Nephron progenitor cell (in vitro differentiated cells): ENCODE results near the gene CAPN15.
A peak's percentile ranks its signal among the peaks of the same experiment; 100 is the strongest.
"Not testable (repeated sequence)": the region's sequence is repeated elsewhere in the genome, so short reads cannot be mapped to it uniquely, and the experiment has no call there.

ENCODE experiments used
- DNase-seq: peaks from one replicate; pipeline ENCODE4 v3.0.0; 2021
- H3K27ac Mint-ChIP-seq: 2 replicates; pipeline ENCODE4 v1.8.0; 2021; ENCODE audit warnings: mild to moderate bottlenecking, moderate library complexity, mixed read lengths
- H3K27me3 Mint-ChIP-seq: 2 replicates; pipeline ENCODE4 v1.8.0; 2021; ENCODE audit warnings: mild to moderate bottlenecking, low read depth, mixed read lengths; ENCODE audit not compliant: poor library complexity
- H3K36me3 Mint-ChIP-seq: 2 replicates; pipeline ENCODE4 v1.8.0; 2021; ENCODE audit warnings: low read depth, mixed read lengths
- H3K4me1 Mint-ChIP-seq: 2 replicates; pipeline ENCODE4 v1.8.0; 2021; ENCODE audit warnings: mixed read lengths
- H3K4me3 Mint-ChIP-seq: 2 replicates; pipeline ENCODE4 v1.8.0; 2021; ENCODE audit warnings: mild to moderate bottlenecking, moderate library complexity, mixed read lengths
- H3K9me3 Mint-ChIP-seq: 2 replicates; pipeline ENCODE4 v1.8.0; 2021; ENCODE audit warnings: mild to moderate bottlenecking, moderate library complexity, mixed read lengths
- CTCF ChIP-seq: fragments of 200-600 bp; sonication (generic); IDR thresholded peaks from 2 replicates; pipeline ENCODE4 v1.5.0; 2021; ENCODE audit warnings: antibody characterized with exemption

CAPN15 gene

GRCh38 chr16:506246-506546 lies 21.3 kb upstream of the CAPN15 start:
- peaks cover 5% of the 10 kb centered on the region for H3K27me3 Mint-ChIP-seq
- TF ChIP-seq CTCF: no peak
- no peak overlapping the region for H3K27ac Mint-ChIP-seq
- peaks cover 29% of the 10 kb centered on the region for H3K4me1 Mint-ChIP-seq
- H3K9me3 Mint-ChIP-seq: no peaks in the 10 kb centered on the region
- no peak overlapping the region for H3K4me3 Mint-ChIP-seq
- DNase-seq: no peak
- peaks cover 36% of the 10 kb centered on the region for H3K36me3 Mint-ChIP-seq

- H3K9me3 Mint-ChIP-seq, H3K27me3 Mint-ChIP-seq, DNase-seq, H3K4me3 Mint-ChIP-seq: not testable (repeated sequence)
- Mint-ChIP-seq H3K36me3 (peaks cover 36% of the 10 kb centered on the region), H3K4me1 (peaks cover 29% of the 10 kb centered on the region), H3K27ac (peak overlapping the region; percentile 92)
Observed at GRCh38 chr16:507527-507926, 20.0 kb upstream of the CAPN15 start.

GRCh38 chr16:507996-508395 lies 19.5 kb upstream of the CAPN15 start:
- no peak overlapping the region for H3K4me3 Mint-ChIP-seq
- TF ChIP-seq CTCF: no peak
- peak overlapping the region; percentile 92 for H3K27ac Mint-ChIP-seq
- DNase-seq: no peak
- H3K27me3 Mint-ChIP-seq: peaks cover 5% of the 10 kb centered on the region
- no peaks in the 10 kb centered on the region for H3K9me3 Mint-ChIP-seq
- peaks cover 33% of the 10 kb centered on the region for H3K36me3 Mint-ChIP-seq
- peaks cover 30% of the 10 kb centered on the region for H3K4me1 Mint-ChIP-seq

GRCh38 chr16:508884-509736 lies 18.4 kb upstream of the CAPN15 start:
- DNase-seq: no peak
- Mint-ChIP-seq H3K36me3 (peaks cover 32% of the 10 kb centered on the region), H3K4me3 (no peak overlapping the region), H3K4me1 (peaks cover 35% of the 10 kb centered on the region), H3K27me3 (peaks cover 5% of the 10 kb centered on the region), H3K9me3 (no peaks in the 10 kb centered on the region), H3K27ac (peak overlapping the region; percentile 42)
- no peak for TF ChIP-seq CTCF

GRCh38 chr16:510066-510825 lies 17.3 kb upstream of the CAPN15 start:
- no peak for TF ChIP-seq CTCF
- Mint-ChIP-seq H3K9me3 (no peaks in the 10 kb centered on the region), H3K4me3 (no peak overlapping the region), H3K36me3 (peaks cover 44% of the 10 kb centered on the region), H3K27me3 (peaks cover 5% of the 10 kb centered on the region), H3K27ac (no peak overlapping the region), H3K4me1 (peaks cover 35% of the 10 kb centered on the region)
- DNase-seq: no peak

- Mint-ChIP-seq H3K4me3 (no peak overlapping the region), H3K9me3 (no peaks in the 10 kb centered on the region), H3K27ac (peak overlapping the region; percentile 79), H3K27me3 (no peaks in the 10 kb centered on the region), H3K4me1 (peaks cover 23% of the 10 kb centered on the region), H3K36me3 (peaks cover 46% of the 10 kb centered on the region)
- no peak for TF ChIP-seq CTCF
- DNase-seq: no peak
Observed at GRCh38 chr16:512802-513201, 14.7 kb upstream of the CAPN15 start.
